NCI-H1092 (cell line): ENCODE data around the gene VASP.
"Not testable (repeated sequence)": the region's sequence is repeated elsewhere in the genome, so short reads cannot be mapped to it uniquely, and the experiment has no call there.

Experiments used
- DNase-seq: peaks from one replicate; lab custom pipeline; 2025; lab: John Stamatoyannopoulos, UW

Gene VASP

DNA sequence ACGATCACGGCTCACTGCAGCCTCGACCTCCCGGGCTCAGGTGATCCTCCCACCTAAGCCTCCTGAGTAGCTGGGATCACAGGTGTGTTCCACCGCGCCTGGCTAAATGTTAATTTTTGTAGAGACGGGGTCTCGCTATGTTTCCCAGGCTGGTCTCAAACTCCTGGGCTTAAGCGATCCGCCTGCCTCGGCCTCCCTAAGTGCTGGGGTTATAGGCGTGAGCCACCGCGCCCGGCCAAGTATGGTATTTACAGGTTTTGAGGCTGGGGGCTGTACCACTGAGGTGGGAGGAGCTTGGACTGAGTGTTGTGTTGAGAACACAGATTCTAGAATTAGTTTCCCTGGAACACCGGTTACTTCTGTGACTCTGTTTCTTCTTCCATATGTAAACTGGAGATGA lies 9.5 kb upstream of the VASP start:
- DNase-seq: no peak

DNA sequence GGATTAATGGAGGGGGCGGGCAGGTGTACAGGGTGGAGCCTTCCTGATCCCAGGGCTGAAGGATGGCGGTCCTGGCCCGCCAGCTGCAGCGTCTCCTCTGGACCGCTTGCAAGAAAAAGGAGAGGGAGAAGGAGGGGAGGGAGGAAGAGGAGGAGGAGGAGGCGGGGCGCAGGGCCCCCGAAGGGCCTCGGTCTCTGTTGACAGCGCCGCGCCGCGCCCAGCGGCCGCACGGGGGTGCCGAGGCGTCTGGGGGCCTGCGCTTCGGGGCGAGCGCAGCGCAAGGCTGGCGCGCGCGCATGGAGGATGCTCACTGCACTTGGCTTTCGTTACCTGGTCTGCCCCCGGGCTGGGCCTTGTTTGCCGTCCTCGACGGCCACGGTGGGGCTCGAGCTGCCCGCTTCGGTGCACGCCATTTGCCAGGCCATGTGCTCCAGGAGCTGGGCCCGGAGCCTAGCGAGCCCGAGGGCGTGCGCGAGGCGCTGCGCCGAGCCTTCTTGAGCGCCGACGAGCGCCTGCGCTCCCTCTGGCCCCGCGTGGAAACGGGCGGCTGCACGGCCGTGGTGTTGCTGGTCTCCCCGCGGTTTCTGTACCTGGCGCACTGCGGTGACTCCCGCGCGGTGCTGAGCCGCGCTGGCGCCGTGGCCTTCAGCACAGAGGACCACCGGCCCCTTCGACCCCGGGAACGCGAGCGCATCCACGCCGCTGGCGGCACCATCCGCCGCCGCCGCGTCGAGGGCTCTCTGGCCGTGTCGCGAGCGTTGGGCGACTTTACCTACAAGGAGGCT lies 8.7 kb upstream of the VASP start, which contains the start of gene PPM1N:
PPM1N (plus strand) TSS at position 33 of the 785 bp plus-strand sequence; CDS start at position 63, 30 bp downstream.
- no peak for DNase-seq

DNA sequence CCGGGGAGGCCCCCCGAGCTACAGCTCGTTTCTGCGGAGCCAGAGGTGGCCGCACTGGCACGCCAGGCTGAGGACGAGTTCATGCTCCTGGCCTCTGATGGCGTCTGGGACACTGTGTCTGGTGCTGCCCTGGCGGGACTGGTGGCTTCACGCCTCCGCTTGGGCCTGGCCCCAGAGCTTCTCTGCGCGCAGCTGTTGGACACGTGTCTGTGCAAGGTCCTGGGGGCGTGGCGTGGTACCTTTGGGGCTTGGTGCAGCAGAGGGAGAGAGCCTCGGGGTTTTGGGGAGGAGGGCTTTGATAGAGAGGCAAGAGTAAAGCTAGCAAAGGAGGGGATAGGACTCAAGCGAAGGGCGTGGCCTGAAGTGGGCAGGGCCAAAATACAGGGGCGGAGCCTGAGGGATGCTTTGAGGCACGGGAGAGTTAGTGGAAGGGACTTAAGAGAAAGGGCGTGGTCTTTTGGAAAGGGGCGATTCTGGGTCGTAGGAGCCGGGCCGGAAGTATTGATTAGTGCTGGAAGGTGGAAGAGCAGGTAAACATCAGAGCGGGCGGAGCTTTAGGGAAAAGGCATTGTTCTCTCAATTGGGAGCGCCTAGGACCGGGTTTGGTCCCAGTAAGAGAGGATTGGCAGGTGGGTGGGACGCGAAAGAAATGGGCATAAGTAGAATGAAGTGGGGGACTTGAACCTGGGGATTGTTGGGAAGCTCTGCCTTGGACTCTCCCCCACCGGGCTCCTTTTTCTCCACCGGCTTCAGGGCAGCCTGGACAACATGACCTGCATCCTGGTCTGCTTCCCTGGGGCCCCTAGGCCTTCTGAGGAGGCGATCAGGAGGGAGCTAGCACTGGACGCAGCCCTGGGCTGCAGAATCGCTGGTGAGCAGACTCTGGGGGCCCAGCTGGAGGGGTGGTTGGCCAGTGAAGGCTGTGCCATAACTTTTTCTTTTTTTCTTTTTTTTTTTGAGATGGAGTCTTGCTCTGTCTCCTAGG lies 7.8 kb upstream of the VASP start:
- no peak for DNase-seq

DNA sequence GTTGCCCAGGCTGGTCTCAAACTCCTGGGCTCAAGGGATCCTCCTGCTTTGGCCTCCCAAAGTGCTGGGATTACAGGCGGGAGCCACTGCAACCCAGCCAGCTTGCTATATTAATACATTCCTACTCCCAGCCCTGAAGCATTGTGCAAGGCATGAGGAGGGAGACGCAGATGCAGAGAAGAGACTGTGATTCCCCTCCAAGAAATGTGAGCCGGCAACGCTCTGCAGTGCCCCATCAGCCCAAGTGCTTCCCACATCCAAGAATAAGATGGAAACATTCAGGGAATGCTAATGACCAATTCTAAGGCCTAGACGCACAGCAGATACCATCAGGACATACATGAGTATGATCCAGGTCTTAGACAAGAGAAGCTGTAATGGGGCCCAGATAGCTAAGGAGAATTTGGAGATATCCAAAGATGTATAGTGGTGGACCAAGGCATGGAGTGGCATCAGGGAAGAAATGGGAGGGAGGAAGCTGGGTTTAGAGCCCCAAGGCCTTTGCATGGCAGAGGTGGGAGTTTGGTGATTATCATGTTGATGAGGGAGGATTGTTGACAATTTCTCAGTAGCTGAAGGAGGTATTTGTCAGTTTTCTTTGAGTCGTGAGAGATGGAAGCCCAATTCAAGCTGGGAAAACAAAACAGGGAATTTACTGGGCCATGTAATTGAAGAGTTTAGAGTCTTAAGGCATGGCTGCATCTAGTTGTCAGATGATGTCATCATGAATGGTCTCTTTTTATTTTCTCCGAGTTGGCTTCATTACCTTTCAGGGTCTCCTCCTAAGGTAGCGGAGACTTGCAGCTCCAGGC lies 6.2 kb upstream of the VASP start:
- DNase-seq: no peak

DNA sequence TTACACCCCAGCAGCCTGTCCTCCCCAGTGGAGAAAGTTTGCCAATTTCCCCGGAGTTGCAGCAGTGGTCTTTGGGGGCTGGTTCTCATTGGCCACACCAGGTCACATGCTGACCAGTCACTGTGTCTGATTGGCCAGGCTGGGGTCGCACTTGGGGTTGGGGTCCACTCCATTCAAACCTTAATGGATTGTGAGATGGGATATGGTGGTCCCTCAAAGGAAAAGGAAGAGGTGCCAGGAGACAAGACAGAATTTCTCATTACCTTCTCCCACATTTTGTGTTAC lies 5.6 kb upstream of the VASP start:
- DNase-seq: no peak

DNA sequence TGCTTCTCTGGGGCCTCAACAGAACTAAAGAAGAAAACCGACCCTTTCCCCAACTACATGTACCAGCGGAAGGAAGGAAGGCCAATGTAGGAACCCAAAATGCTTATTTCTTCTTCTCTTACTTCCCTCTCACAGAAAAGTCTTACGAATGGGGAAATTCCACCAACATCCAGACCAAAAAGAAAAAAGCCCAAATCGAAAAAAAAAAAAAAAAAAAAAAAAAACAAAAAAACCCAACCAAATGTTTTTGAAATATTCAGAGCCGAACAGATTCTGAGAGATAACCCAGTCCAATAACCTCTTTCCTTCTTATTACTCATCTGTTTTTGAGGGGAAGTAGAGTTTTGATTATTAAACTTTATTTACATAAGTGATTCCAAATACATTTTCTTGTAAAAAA lies 5.2 kb upstream of the VASP start:
- DNase-seq: no peak

DNA sequence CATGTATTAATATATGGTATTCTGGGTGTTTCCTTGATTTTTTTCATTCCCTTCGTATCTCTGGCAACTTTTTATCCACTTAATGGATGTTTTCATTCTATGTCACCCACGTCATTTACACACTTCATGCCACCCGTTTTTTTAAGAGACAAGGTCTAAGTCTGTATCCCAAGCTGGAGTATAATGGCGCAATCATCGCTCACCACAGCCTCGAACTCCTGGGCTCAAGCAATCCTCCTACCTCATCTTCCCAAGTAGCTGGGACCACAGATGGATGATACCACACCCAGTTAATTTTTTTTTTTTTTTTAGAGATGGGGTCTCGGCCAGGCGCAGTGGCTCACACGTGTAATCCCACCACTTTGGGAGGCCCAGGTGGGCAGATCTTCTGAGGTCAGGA lies 3.4 kb upstream of the VASP start:
- DNase-seq: no peak

DNA sequence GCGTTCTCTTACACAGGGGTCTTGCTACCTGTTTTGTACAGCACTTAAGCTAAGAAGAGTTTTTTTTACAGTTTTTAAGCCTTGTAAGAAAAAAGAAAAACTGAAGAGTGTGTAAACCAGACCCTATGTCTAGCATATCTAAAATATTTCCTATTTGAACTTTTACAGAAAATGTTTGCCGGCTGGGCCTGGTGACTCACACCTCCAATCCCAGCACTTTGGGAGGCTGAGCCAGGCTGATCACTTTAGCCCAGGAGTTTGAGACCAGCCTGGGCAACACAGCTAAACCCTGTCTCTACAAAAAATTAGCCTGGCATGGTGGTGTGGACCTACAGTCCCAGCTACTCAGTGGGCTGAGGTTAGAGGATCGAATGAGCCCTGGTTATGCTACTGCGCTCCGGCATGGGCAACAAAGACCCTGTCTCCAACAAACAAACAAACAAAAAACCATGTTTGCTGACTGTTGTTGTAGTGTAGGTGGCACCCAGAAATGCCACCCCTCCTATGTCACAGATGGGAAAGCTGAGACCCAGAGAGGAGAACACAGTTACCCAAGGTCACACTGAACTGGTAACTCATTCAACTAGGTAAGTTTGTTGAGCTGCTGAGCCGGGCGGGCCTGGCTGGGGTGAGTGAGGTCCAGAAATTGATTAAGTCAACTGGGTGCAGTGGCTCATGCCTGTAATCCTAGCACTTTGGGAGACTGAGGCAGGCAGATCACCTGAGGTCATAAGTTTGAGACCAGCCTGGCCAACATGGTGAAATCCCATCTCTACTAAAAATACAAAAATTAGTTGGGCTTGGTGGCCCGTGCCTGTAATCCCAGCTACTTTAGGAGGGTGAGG lies 1.9 kb upstream of the VASP start:
- DNase-seq: no peak

DNA sequence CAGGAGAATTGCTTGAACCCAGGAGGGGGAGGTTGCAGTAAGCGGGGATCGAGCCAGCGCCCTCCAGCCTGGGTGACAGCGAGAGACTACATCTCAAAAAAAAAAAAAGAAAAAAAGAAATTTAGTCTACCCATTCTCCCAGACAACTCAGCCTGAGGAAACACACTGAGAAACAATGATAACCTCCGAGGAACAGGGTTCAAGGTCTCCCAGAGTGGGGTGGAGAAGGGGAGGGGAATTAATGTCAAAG lies 1.4 kb upstream of the VASP start:
- no peak for DNase-seq

DNA sequence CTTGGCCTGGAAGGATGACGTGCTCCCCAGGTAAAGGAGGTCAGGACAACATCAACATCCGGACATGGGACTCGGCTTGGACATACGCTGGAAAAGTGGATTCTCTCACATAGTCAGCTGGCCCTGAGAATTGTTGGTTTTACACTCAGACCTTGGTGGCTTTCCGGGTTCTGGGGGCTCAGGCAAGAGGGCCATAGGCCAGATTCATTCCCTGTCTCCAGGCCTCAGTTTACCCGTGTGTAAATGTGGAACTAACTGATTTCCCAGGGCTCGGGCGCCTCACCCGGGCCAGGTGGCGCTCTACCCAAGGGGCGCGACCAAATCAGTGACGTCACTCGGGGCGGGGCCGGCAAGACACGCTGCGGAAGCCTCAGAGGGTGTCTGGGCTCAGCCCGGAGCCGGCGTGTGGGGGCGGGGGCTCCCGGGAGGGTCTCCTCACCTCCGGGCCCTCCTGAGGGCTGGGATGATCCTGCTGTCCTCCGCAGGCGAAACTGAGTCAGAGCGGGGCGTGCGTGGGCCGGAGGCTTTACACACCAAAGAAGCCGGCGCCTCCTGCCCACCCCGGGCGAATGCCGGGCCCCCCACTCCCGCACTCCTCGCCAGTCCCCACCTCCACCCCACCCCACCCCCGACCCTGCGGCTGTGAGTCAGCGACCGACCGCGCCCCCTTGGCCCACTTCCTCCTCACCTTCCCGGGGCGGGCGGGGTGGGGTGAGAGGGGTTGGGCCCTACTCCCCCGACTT lies 862 bp upstream of the VASP start:
- DNase-seq: peak; percentile 63

DNA sequence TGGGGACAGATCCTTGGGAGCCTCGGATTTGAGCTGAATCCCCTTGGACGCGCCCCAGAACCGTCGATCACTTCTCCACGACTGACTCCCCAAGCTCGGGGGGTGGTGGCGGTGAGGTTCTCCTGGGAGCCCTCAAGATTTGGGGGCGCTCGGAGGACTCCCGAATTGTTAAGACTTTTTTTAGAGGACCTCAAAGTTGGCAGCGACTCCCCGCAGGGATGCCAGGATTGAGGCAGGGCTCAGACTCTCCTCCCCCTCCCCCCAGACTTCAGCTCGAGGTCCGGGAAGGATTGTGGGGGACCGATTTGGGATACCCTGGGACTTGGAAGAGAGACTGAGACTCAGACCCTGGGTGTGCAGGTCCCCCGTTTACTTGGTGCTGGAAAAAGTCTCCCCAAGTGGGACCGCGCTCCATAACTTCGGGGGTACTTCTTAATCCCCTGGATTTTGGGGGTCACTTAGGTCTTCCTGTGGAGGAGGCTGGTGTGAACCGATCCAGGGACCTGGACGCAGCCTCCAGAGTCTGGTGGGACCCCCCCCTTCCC lies 665 bp downstream of the VASP start:
- DNase-seq: no peak

DNA sequence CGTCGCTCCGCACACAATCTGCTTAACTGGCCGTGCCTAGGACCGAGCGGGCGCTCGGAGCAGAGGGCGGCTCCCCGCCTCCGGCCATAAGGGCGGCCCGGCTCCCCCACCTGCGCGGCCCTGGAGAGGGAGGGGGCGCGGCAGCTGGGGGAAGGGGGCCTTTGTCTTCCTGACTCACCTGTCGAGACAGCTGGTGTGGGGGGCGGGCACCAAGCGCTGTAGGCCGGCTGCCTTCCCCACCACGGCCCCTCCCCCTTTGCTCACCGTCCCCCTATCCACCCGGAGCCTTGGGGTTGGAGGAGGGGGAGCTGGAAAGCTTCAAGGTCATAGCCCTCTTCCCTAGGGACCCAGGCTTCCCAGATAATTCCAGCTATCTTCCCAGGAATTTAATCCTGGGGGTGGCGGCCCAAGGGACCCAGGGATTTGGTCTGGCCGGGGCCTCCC lies 1.2 kb downstream of the VASP start:
- no peak for DNase-seq

DNA sequence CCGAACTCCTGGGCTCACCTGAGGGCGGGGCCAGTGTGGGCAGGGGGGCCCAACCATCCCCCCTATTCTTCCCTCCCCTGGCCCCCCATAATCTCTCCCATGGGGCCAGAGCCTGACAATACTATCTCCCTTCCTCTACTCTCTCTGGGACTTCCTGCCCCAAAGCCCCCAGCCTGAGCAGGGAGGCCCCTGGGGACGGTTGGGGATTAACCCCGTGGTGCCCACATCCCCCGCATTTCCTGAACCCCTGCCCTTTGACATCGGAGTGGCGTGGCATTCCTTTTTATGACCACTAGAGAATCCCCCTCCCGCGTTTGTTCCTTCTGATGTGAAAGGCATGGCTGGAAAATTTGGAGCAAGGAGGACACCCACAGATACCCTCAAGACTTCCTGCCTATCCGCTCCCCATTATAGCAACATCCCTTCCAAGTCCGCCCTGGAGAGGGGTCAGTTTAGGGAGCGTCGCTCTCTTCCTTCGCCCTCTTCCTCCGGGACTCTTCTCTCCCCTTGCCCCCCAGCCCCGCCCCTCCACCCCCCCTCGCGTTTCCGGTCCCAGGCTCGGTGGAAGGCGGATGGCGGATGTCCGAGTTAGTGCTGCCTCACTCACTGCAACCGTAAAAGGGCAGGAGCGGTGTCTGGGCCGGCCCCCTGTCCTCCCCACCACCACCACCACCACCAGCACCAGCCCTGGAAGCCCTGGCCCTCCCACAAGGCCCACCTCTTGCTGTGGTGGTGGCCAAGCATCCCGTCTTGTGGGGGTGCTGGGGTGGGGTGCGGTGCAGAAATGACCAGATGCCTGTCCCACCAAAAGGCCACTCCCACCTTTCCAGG lies 1.8 kb downstream of the VASP start:
- no peak for DNase-seq

DNA sequence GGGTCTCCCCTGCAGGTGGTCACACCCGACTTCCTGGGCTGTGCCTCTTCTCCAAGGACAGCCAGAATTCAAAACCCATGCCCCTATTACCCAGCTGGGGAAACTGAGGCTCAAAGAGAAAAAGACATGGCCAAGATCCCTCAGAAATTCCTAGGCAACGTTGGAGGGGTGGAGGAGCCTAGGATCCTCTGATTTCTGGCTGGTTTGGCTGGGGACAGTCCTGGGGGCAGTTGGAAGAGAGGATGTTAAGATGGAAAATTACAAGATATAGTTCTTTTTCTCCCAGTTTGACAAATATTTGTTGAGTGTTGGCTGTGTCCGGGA lies 2.4 kb downstream of the VASP start:
- no peak for DNase-seq

DNA sequence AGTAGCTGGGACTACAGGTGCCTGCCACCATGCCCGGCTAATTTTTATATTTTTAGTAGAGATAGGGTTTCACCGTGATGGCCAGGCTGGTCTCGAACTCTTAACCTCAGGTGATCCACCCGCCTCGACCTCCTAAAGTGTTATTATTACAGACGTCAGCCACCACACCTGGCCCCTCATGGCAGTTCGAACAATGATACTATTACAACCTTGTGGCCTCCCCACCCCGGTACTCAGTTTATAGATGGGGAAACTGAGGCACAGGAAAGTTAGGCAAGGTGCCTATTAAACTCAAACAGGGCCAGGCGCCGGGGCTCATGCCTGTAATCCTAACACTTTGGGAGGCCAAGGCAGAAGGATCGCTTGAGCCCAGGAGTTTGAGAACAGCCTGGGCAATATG lies 3.1 kb downstream of the VASP start:
- not testable (repeated sequence) for DNase-seq

DNA sequence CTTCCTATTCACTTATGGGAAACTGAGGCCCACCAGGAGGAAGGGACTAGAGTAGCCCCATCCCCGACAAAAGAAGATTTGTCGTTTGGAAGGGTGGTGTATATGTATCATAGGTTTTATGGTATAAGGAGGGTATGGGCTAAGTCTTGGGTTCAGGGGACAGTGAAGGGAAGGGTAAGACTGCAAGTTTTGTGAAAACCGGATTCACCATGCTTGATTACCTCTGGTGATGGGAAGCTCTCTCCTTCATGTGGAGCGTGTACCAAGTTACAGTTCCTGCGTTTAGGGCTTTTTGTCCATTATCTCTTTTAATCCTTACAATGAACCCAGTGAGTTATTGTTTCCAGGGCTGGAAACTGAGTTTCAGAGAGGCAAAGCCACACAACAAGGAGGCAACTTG lies 3.8 kb downstream of the VASP start:
- DNase-seq: no peak

DNA sequence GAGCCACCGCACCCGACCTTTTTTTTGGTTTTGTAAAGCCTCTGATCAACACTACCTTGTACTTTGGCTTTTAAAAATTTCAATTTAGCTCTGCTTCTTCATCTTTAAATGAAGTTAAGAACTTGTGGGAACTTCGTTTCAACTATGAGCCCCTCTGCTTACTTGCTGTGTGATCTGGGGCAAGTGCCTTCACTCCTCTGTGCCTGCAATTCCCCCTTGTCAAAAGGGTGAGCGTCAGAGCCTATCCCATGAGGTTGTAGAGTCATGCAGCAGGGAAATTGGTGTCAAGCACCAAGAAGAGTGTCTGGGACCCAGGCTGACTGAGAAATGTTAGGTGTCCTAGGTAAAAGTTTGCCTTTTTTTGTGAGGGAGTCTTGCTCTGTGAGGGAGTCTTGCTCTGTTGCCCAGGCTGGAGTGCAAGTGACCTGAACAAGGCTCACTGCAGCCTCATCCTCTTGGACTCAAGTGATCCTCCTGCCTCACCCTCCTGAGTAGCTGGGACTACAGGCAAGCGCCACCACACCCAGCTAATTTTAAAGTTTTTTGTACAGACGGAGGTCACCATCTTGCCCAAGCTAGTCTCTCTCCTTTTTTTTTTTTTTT lies 5.7 kb downstream of the VASP start:
- no peak for DNase-seq

DNA sequence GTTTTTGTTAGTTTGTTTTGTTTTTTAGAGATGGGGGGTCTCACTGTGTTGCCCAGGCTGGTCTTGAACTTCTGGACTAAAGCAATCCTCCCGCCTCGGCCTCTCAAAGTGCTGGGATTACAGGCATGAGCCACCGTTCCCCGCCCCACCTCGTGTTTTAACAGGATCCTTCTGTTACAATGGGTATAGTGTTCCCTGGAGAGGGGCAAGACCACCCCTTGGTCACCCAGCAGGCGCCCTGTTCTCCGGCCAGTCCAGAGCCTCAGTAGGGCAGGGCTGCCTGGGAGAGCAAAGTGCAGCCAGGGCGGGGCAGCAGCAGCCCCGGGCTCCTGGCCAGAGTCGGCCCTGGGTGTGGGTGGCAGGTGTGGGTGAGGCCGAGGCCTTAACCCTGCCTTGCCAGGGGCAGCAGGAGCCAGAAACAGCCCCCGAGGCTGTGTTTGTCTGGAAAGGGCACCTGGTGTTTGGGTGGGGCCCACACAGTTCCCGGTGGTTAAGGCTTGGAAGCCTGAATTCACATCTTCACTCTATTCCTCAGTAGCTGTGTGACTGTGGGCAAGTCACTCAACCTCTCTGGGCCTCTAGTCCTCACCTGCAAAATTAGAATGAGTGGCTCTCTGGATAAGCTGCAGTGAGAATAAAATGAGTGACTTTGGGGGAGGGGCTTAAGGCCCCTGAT lies 7.2 kb downstream of the VASP start:
- no peak for DNase-seq

DNA sequence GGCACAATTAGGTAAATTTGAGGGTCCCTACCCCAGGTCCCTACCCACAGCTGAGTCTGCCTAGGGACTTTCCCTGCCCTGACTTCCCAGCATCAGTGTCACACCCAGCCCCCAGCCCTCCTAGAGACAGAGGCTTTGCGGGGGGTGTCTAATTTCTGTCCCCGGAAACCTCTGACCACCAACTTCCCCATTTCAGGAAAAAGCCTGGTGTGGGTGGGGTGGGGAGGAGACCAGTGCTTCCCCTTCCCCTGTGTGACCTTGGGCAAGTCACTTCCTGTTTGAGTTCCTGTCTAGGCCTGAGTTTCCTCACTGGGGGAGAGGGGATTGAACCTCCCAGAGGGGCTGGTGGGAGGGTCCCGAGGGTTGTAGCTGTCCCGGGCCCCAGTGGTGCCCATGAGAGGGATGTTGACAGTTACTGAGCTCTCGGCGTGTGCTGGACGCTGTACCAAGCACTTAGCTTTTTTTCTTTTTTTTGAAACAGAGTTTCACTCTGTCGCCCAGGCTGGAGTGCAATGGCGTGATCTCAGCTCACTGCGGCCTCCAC lies 7.9 kb downstream of the VASP start:
- no peak for DNase-seq
